Activated naive CD4-positive, alpha-beta T cell (primary cell): ENCODE measurements around the gene CACTIN.
"Not testable (repeated sequence)": the region's sequence is repeated elsewhere in the genome, so short reads cannot be mapped to it uniquely, and the experiment has no call there.

ENCODE experiments used
- DNase-seq, 4 experiments: peaks; one replicate each; lab custom pipeline; 2025; lab: John Stamatoyannopoulos, UW

CACTIN gene

DNA sequence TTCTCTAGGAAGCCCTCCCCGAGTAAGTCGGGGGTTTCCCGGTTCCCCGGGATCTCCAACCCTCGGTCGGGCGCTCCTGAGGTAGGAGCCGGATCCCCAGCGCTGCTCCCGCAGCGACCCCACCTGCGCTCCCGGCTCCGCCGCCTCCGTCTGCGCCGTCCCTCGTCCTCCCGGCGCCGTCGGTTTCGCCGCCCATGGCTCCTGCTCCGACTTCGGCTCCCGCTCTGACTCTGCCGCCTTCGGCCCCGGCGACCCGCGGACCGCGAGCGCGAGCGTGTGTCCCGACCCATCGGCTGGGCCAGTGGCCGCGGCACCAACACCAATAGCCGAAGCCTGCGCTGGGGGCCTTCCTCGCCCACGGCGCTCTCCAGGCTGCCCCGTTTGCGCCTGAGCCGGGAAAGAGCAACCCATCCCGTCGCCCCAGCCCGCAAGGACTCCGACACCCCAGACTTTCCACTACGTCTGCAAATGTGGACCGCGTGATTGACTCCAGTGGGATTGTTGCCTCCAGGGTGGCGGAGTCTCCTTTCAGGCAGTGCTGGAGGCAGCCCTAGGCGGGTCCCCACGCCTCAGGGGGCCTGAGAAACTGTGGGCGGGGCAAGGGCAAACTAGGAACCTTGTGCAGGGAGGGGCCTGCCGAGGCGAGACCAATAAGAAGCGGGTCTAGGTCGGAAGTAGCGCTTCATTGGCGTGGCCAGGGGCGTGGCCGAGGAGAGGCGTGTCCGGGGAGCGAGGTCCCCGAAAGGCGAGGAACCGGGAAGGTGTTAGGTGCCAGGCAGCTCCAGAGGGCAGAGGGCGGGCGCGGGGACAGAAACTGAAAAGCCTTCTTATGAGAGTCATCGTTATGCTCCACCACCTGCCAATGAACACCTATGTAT, at the start of gene CACTIN:
Gene CACTIN, minus strand, starts transcription at position 318 of the 878 bp plus-strand sequence. Its CDS starts 28 bp downstream, at position 290.
- DNase-seq = peak; percentile 95 to 98 (median 96)

GRCh38 chr19:3674784-3675543, 48.4 kb upstream of the CACTIN start:
- no peak for DNase-seq

DNA sequence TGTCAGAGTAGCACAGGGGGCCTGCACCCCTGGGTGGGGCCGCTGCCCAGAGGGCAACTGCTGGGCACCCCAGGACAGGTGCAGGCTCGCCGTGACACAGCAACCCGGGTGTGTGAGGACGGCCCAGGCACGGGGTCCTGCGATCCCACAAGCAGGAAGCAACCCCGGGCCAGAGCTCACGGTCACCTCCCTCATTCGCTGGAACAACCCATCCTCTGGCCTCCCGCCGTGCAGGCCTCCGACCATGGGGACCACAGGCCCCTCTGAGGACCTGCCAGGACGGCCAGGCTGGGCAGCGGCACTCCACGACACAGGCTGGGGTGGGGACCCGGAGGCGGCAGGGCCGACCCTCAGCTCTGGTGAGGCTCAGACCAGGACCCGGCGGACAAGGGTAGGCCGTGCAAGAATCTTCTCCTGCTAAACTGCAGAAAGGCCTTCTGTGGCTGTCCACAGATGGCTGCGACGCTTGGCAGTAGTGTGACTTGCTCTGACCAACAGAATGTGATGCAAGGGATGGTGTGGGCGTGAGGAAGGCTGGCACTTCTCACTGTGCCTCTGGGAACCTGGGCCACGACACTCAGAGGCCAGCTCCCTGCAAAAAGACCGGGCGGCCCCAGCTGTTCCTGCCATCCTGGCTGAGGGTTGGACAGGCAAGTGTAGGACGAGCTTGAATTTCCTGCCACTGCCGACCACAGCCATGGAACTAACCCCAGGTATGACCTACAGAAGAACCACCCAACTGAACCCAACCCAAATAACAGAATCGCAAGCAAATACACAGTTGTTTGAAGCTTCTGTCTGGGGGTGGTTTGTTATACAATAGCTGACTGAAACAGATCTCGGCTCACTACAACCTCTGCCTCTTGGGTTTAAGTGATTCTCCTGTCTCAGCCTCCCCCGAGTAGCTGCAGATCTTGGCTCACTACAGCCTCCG, 47.2 kb upstream of the CACTIN start:
- DNase-seq = no peak

DNA sequence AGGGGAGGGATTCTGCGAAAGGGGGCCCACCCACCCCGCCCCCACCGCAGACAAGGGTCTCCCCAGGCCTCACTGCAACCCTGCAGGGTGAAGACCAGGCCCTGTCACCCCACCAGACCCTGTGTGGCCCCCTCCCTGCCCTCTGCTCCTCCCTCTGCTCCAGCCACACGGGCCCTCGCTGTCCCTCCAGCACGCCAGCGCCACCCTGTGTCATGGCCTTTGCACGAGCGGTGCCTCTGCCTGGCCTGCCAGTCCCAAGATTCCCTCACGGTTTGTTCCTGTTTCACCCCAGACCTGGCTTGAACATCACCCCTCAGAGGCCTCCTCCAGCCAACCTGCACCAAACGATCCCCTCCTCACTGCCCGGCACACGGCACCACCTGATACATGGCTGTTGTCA, 46.4 kb upstream of the CACTIN start:
- DNase-seq = no peak

DNA sequence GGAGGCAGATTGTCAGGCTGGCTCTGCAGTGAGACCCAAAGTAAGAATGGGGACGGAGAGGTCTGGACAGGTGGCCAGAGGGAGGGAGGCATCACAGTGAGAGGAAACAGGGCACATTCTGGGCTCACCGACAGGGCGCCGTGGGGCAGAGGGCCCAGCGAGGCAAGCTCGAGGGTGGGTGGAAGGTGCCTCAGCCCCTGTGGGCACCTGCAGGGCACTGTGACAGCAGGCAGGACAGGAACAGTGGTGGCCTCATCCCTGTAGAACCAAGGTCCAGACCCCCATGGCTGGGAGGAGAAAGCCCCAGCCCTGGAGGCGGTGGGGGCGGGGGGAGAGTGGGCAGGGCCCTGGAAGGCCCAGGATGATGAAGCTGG, 46.0 kb upstream of the CACTIN start:
- no peak for DNase-seq

GRCh38 chr19:3671680-3672574, 45.3 kb upstream of the CACTIN start:
- DNase-seq = no peak

GRCh38 chr19:3670796-3671679, 44.4 kb upstream of the CACTIN start:
- no peak for DNase-seq

- no peak for DNase-seq
These were observed 43.6 kb upstream of the CACTIN start for GRCh38 chr19:3669947-3670795.

GRCh38 chr19:3669082-3669946, 42.7 kb upstream of the CACTIN start:
- DNase-seq = no peak

DNA sequence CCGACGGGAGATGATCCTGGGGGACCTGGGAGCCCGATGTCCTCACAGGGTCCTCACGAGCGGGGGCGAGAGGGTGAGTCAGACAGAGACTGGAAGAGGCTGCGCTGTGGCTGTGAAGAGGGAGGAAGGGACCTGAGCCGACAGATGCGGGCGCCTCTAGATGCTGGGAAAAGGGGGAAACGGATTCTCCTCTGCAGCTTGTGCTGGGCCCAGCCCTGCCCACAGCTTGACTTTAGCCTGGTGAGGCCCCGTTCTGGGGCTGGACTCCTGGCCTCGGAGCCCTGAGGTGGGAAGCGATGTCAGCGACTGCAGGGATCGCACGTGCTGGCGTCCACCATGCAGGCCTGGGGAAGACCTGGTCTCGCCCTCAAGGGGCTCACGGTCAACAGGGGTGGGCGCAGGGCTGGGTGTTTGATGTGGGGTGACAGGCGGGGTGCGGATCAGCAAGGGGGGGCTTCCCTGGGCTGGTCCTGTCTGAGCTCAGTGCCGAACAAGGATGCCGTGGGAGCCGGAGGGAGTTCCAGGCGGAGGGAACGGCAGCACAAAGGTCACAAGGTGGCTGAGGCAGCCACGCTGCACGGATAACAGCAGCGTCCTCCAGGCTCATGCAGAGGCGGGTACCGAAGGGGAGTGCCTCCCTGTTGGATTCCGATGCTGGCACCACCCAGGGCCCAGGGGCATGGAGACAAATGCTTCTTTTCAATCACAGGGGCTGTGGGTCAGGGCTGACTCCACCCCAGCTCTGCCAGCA, 41.9 kb upstream of the CACTIN start:
- DNase-seq = no peak

- DNase-seq = no peak
These were observed 41.2 kb upstream of the CACTIN start for GRCh38 chr19:3667766-3668165.

- no peak for DNase-seq
These were observed 40.5 kb upstream of the CACTIN start for GRCh38 chr19:3667037-3667638.

DNA sequence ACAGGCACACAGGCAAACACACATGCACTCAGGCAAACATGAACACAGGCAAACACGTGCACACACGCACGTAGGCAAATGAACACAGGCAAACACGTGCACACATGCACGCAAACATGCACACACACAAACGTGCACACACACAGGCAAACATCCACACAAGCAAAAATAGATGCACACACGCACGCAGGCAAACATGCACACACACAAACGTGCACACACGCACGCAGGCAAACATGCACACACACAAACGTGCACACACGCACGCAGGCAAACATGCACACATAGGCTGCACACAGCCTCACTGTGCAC, 39.9 kb upstream of the CACTIN start:
- DNase-seq = not testable (repeated sequence)

DNA sequence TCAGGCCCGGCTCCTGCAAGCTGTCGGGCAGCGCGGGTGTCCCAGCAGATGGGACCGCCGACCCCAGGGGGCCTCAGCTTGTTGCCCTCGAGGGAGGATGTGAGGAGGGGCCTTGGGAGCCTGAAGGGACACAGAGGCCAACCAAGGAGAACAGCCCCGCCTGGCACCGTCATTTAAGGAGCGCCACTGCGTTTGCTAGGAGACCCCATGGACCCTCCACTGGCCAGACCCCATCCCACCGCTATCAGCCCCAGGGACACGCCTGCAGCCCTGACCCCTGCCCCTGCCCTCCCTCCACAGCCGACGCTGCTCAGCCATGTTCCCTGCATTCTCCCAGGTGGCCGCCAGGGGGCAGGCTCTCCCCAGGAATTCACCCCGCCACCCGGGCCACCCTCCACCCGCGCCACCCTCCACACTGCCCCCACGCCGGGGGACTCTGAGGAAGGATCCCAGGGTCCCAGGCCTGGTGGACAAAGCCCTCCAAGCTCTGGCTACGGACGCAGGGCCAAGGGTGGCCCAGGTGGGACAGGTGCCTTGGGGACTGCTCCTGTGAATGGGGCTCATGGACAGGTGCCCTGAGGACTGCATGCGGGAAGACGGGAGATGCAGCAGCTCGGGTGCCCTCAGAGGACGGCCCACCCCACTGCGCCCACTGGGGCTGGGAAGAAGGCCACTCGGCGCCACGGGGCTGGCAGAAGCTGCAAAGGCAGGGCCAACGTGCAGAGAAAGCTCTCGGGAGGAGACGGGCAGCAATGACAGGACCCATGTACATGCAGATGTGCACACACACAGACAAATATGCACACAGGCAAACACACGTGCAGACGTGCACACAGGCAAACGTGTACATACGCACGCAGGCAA, 39.3 kb upstream of the CACTIN start:
- DNase-seq = peak; percentile 55 to 77 (median 73)

GRCh38 chr19:3664879-3665642, 38.5 kb upstream of the CACTIN start:
- DNase-seq = no peak
